HL-60 (cell line): ENCODE results near the gene ZNF365.

ENCODE experiments used
- GABPA ChIP-seq: IDR thresholded peaks from 2 replicates; pipeline ENCODE4 v1.6.1; 2012; ENCODE audit warnings: low read depth
- POLR2AphosphoS5 ChIP-seq: IDR thresholded peaks from 2 replicates; pipeline ENCODE4 v1.6.1; 2012; ENCODE audit warnings: low read depth
- TF ChIP-seq, protein P1 (sequence below): IDR thresholded peaks from one replicate; pipeline ENCODE4 v1.5.1; 2011; ENCODE audit warnings: low read length, control low read depth, inconsistent platforms; ENCODE audit not compliant: insufficient read depth
- TF ChIP-seq, protein P2 (sequence below): IDR thresholded peaks from 2 replicates; pipeline ENCODE4 v1.6.1; 2012; ENCODE audit warnings: low read depth; ENCODE audit not compliant: insufficient replicate concordance

DNA sequence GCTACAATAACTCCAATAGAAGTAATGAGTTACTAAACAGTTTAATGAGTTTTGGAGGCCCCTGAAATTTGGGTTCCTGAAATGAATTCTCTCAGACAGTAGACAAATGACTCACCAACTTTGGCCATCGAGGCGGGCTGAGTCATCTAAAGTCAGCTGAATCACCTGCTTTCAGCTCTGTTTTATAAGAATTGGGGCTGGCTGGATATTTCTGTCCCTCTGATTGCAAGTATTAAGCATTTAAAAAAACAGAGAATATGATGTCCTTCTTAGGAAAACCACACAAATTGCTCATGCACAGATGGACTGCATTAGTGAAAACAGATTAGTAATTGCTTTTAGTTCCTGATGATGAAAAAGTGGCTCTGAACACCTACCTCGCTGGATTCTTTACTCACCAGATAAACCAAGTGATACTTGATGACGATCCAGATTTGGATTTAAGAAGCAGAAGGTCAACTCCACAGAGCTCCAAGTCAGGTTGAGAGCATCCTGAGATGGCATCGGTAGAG, 59.1 kb downstream of the ZNF365 start:
- TF ChIP-seq, protein P1, sequence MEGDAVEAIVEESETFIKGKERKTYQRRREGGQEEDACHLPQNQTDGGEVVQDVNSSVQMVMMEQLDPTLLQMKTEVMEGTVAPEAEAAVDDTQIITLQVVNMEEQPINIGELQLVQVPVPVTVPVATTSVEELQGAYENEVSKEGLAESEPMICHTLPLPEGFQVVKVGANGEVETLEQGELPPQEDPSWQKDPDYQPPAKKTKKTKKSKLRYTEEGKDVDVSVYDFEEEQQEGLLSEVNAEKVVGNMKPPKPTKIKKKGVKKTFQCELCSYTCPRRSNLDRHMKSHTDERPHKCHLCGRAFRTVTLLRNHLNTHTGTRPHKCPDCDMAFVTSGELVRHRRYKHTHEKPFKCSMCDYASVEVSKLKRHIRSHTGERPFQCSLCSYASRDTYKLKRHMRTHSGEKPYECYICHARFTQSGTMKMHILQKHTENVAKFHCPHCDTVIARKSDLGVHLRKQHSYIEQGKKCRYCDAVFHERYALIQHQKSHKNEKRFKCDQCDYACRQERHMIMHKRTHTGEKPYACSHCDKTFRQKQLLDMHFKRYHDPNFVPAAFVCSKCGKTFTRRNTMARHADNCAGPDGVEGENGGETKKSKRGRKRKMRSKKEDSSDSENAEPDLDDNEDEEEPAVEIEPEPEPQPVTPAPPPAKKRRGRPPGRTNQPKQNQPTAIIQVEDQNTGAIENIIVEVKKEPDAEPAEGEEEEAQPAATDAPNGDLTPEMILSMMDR = no peak
- TF ChIP-seq POLR2AphosphoS5 = no peak
- no peak for TF ChIP-seq GABPA
- TF ChIP-seq, protein P2, sequence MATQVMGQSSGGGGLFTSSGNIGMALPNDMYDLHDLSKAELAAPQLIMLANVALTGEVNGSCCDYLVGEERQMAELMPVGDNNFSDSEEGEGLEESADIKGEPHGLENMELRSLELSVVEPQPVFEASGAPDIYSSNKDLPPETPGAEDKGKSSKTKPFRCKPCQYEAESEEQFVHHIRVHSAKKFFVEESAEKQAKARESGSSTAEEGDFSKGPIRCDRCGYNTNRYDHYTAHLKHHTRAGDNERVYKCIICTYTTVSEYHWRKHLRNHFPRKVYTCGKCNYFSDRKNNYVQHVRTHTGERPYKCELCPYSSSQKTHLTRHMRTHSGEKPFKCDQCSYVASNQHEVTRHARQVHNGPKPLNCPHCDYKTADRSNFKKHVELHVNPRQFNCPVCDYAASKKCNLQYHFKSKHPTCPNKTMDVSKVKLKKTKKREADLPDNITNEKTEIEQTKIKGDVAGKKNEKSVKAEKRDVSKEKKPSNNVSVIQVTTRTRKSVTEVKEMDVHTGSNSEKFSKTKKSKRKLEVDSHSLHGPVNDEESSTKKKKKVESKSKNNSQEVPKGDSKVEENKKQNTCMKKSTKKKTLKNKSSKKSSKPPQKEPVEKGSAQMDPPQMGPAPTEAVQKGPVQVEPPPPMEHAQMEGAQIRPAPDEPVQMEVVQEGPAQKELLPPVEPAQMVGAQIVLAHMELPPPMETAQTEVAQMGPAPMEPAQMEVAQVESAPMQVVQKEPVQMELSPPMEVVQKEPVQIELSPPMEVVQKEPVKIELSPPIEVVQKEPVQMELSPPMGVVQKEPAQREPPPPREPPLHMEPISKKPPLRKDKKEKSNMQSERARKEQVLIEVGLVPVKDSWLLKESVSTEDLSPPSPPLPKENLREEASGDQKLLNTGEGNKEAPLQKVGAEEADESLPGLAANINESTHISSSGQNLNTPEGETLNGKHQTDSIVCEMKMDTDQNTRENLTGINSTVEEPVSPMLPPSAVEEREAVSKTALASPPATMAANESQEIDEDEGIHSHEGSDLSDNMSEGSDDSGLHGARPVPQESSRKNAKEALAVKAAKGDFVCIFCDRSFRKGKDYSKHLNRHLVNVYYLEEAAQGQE = no peak
